Hypothalamus (tissue), 51 donors: ENCODE results near the gene GATA1.

Experiments
- DNase-seq, 51 donors: peaks; one replicate each; lab custom pipeline; 2025; lab: John Stamatoyannopoulos, UW

Gene GATA1

GRCh38 chrX:48839686-48840085 lies 53.3 kb downstream of the GATA1 start:
- no peak for DNase-seq
